NCI-H460 (cell line): ENCODE measurements around the gene APOL4. TPM values are rescaled to one million over a fixed set of nuclear protein-coding genes. Genes with fewer than 3 reads are reported as not detected.

ENCODE experiments used
- total RNA-seq: library from RNA; depleted of rRNA; stranded (reverse); fragments of >200 nt; shearing (Covaris generic); gene quantifications from 2 replicates; pipeline ENCODE4 v1.2.3, GENCODE V29; 2014; rRNA removed

The APOL4 gene
- total RNA-seq, 1 experiment from 2014 or later, result not detected

Other genes starting within 250 kb of the APOL4 start
- 48.4 and 54.4 TPM in 2 replicates for gene RBFOX2, start 173.0 kb downstream of the APOL4 start, total RNA-seq
- gene APOL3, start 41.1 kb downstream of the APOL4 start, total RNA-seq, result 0.10 TPM in 1 of 2 replicates, not detected in the other
- gene APOL2, start 37.7 kb upstream of the APOL4 start, total RNA-seq, result 17.7 and 19.1 TPM in 2 replicates
- 1.9 and 2.6 TPM in 2 replicates for gene APOL1, start 51.3 kb upstream of the APOL4 start, total RNA-seq
- gene MYH9, start 186.2 kb upstream of the APOL4 start, total RNA-seq, result 96.8 and 105 TPM in 2 replicates